Measurements from ENCODE around the gene GNS. TPM values are rescaled to one million over a fixed set of nuclear protein-coding genes. Genes with fewer than 3 reads are reported as not detected.

Gene GNS
- total and polyA plus RNA-seq, 2 of the 4 experiments (the other 2 are of a cell fraction): 60.4 to 80.7 TPM

DNA sequence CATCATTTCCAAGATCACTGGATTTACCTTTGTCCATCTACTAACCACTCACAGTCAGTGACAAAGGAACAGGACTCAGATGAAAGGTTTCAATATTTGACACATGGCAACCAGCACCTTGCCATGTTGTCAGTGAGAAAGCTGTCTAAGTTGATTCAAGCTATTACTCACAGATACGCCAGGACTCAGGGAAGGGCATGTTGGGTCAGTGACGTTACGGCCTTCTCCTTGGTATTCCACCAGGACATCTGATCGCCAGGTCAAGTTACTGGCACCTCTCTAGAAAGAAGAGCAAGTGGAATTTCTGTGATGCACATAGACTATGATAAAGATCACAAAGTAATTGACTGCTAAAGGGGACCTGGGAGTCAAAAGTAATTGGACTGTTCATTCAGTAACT lies 36.4 kb downstream of the GNS start:
- POLR2A ChIA-PET (ENCODE audit: unreplicated experiment): no interaction called here
- no CpG with 5 or more reads among the region's 4 CpGs for WGBS, 2 experiments (ENCODE audit: extremely low coverage in 2 of 2, insufficient read length in 1 of 2)

More for the DNA sequence above, 36.4 kb downstream of the GNS start:
- no peak overlapping the region for H3K18ac ChIP-seq (ENCODE audit: low read depth, low read length)
- no peak overlapping the region for H3K4me2 ChIP-seq (ENCODE audit: low read depth, low read length)
- no peak overlapping the region for H3K9ac ChIP-seq (ENCODE audit: low read depth, low read length)
- H4K20me1 ChIP-seq (ENCODE audit: insufficient read depth, low read length): no peaks in the 10 kb centered on the region
- intact Hi-C loops (cut with micrococcal nuclease): no loop called here
- no peak overlapping the region for H3K56ac ChIP-seq (ENCODE audit: extremely low read depth, insufficient read depth, low read length)
- no peak overlapping the region for H2BK120ac ChIP-seq (ENCODE audit: low read depth, low read length)
- TF ChIP-seq, protein P1, sequence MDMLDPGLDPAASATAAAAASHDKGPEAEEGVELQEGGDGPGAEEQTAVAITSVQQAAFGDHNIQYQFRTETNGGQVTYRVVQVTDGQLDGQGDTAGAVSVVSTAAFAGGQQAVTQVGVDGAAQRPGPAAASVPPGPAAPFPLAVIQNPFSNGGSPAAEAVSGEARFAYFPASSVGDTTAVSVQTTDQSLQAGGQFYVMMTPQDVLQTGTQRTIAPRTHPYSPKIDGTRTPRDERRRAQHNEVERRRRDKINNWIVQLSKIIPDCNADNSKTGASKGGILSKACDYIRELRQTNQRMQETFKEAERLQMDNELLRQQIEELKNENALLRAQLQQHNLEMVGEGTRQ (IDR thresholded peaks at IDR 0.05; ENCODE audit: low read depth, low read length): no peak
- no peak for TF ChIP-seq FOS (IDR thresholded peaks at IDR 0.05; ENCODE audit: low read depth, low read length)
- no peak for TF ChIP-seq BHLHE40 (IDR thresholded peaks at IDR 0.05; ENCODE audit: low read depth, low read length)
- no peak for TF ChIP-seq RCOR1 (IDR thresholded peaks at IDR 0.05; ENCODE audit: insufficient replicate concordance, low read length)
- TF ChIP-seq NFE2L2 (IDR thresholded peaks at IDR 0.05; ENCODE audit: low read depth, low read length): no peak
- TF ChIP-seq CHD1 (IDR thresholded peaks at IDR 0.05; ENCODE audit: low read depth, low read length): no peak
- TF ChIP-seq, protein P2, sequence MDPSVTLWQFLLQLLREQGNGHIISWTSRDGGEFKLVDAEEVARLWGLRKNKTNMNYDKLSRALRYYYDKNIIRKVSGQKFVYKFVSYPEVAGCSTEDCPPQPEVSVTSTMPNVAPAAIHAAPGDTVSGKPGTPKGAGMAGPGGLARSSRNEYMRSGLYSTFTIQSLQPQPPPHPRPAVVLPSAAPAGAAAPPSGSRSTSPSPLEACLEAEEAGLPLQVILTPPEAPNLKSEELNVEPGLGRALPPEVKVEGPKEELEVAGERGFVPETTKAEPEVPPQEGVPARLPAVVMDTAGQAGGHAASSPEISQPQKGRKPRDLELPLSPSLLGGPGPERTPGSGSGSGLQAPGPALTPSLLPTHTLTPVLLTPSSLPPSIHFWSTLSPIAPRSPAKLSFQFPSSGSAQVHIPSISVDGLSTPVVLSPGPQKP (IDR thresholded peaks at IDR 0.05; ENCODE audit: borderline replicate concordance, low read depth, low read length): no peak
- TF ChIP-seq SMC3 (IDR thresholded peaks at IDR 0.05; ENCODE audit: low read depth, low read length): no peak
- TF ChIP-seq RFX5 (IDR thresholded peaks at IDR 0.05; ENCODE audit: low read depth, low read length): no peak
- TF ChIP-seq POLR2A (IDR thresholded peaks at IDR 0.05; ENCODE audit: low read depth, low read length): no peak
- TF ChIP-seq MAZ (IDR thresholded peaks at IDR 0.05; ENCODE audit: borderline replicate concordance, low read depth, low read length): no peak
- no peak for TF ChIP-seq MXI1 (IDR thresholded peaks at IDR 0.05; ENCODE audit: borderline replicate concordance, low read depth, low read length)
- TF ChIP-seq MAFK (IDR thresholded peaks at IDR 0.05; ENCODE audit: low read depth, low read length): no peak
- TF ChIP-seq, protein P3, sequence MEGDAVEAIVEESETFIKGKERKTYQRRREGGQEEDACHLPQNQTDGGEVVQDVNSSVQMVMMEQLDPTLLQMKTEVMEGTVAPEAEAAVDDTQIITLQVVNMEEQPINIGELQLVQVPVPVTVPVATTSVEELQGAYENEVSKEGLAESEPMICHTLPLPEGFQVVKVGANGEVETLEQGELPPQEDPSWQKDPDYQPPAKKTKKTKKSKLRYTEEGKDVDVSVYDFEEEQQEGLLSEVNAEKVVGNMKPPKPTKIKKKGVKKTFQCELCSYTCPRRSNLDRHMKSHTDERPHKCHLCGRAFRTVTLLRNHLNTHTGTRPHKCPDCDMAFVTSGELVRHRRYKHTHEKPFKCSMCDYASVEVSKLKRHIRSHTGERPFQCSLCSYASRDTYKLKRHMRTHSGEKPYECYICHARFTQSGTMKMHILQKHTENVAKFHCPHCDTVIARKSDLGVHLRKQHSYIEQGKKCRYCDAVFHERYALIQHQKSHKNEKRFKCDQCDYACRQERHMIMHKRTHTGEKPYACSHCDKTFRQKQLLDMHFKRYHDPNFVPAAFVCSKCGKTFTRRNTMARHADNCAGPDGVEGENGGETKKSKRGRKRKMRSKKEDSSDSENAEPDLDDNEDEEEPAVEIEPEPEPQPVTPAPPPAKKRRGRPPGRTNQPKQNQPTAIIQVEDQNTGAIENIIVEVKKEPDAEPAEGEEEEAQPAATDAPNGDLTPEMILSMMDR (conservative IDR thresholded peaks at IDR 0.05; ENCODE audit: low read depth, low read length): no peak
- no peak for TF ChIP-seq RAD21 (IDR thresholded peaks at IDR 0.05; ENCODE audit: low read length)
- TF ChIP-seq CEBPB (IDR thresholded peaks at IDR 0.05; ENCODE audit: low read depth, low read length): no peak
- no peak overlapping the region for H4K91ac ChIP-seq (ENCODE audit: insufficient read depth, low read depth, low read length)
- no peak overlapping the region for H4K5ac ChIP-seq (ENCODE audit: low read depth, low read length)
- no peaks in the 10 kb centered on the region for H3K9me3 ChIP-seq (ENCODE audit: control insufficient read depth, insufficient read depth, low read length)
- H2AK5ac ChIP-seq (ENCODE audit: low read depth, low read length): no peak overlapping the region
- H3K14ac ChIP-seq (replicated peaks; ENCODE audit: low read depth, low read length): no peak overlapping the region
- no peak overlapping the region for H3K27ac ChIP-seq (ENCODE audit: insufficient read depth, low read length)
- in situ Hi-C loops (cut with MboI; ENCODE audit: low sequenced_read_pairs): no loop called here
- no peak overlapping the region for H4K8ac ChIP-seq (ENCODE audit: low read depth in 2 of 2, low read length in 2 of 2)
- no peak overlapping the region for H3K4me3 ChIP-seq (ENCODE audit: insufficient read depth, low read depth, low read length)
- H2AK9ac ChIP-seq (replicated peaks; ENCODE audit: low read depth, low read length, poor library complexity): no peak overlapping the region
- H3K4me1 ChIP-seq (ENCODE audit: control insufficient read depth, insufficient read depth, low read length): no peaks in the 10 kb centered on the region
- H2BK5ac ChIP-seq (ENCODE audit: low read depth, low read length, poor library complexity, severe bottlenecking): no peak overlapping the region
- H2BK20ac ChIP-seq (ENCODE audit: low read depth, low read length): no peak overlapping the region
- H3K23ac ChIP-seq (ENCODE audit: low read depth, low read length): no peak overlapping the region
- no peaks in the 10 kb centered on the region for H3K27me3 ChIP-seq (ENCODE audit: control insufficient read depth, insufficient read depth, low read length)
- no TSS peak for BruUV-seq (replicated peaks)
- no peak overlapping the region for H2AFZ ChIP-seq (replicated peaks; ENCODE audit: low read length, poor library complexity)
- no peak overlapping the region for H3K4ac ChIP-seq (ENCODE audit: low read depth, low read length)
- no peaks in the 10 kb centered on the region for H3K79me1 ChIP-seq (ENCODE audit: low read depth in 1 of 2, low read length in 2 of 2)
- DNase-seq (no peak), ATAC-seq (ENCODE audit: low read depth) (no peak)
- H2BK15ac ChIP-seq (ENCODE audit: low read depth, low read length): no peak overlapping the region
- peaks cover 25% of the 10 kb centered on the region for H3K36me3 ChIP-seq (ENCODE audit: control insufficient read depth, insufficient read depth, low read length)
- dilution Hi-C loops (cut with HindIII; ENCODE audit: low sequenced_read_pairs, unreplicated experiment): no loop called here
- CTCF ChIA-PET: no interaction called here
- peaks cover 3% of the 10 kb centered on the region; the same call in 1 of the 2 replicates for H3K9me1 ChIP-seq (ENCODE audit: insufficient read depth, low read length)

Measured in IMR-90 (cell line).